ENCODE measurements around the gene SEPTIN10.
A peak's percentile ranks its signal among the peaks of the same experiment; 100 is the strongest.
"Not testable (repeated sequence)": the region's sequence is repeated elsewhere in the genome, so short reads cannot be mapped to it uniquely, and the experiment has no call there.

The SEPTIN10 gene

DNA sequence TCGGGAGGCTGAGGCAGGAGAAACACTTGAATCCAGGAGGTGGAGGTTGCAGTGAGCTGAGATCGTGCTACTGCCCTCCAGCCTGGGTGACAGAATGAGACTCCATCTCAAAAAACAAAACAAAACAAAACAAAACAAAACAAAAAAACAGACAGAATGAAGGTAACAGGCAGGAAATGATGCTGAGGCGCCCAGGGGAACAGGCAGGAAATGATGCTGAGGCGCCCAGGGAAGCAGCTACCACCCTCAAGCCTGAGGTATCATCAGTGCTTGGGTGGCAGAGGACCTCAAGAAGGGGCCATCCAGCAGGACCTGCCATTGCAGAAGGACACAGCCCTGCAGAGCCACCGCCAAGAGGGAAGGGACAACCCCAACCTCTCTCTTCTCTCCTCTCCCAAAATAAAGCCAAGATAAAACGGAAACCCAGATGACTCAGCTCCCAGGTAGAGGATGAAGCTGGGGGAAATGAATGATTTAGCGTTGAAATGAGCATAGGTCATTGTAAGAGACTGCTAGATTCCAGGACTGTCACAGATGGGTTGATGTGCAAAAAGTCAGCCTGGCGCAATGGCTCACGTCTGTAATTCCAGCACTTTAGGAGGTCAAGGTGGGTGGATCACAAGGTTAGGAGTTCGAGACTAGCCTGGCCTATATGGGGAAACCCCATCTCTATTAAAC lies 19.7 kb upstream of the SEPTIN10 start:
- no peak for DNase-seq (ENCODE audit: low read depth)

DNA sequence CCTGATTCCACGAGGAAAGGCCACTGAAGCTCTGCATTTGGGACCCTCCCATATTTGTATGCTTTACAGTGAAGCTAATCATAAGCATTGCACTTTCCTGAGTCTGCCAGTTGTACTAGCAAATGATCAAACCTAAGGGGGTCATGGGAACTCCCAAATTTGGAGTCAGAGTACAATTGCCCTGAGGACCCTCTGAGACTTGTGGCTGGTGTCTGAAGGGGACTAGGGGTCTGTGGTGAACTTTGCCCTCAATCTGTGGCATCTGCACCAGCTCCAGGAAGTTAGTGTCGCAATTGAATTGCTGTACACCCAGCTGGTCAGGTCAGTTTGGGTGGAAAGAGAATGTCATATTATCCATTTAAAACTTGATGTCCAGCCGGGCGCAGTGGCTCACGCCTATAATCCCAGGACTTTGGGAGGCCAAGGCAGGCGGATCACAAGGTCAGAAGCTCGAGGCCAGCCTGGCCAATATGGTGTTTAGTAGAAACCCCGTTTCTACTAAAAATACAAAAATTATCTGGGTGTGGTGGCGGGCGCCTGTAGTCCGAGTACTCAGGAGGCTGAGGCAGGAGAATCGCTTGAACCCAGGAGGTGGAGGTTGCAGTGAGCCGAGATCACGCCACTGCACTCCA lies 18.5 kb upstream of the SEPTIN10 start:
- no peak for DNase-seq (ENCODE audit: low read depth)

DNA sequence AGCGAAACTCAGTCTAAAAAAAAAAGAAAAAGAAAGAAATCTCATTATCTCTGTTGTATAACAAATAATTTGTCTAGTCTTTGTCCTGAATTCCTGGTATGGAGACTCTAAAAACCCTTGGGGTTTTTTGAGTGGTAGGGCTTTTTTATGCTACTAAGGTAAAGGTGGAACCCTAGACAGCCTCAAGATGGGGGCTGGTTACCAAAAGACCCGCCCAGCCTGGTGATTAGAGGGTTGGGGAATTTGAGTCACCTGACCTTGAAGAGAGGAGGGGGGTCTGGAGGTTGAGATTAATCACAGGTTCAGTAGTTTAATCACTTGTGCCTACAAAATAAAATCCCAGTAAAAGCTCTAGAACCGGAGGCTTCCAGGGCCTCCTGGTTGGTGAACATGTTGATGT lies 18.0 kb upstream of the SEPTIN10 start:
- DNase-seq (ENCODE audit: low read depth), result no peak

DNA sequence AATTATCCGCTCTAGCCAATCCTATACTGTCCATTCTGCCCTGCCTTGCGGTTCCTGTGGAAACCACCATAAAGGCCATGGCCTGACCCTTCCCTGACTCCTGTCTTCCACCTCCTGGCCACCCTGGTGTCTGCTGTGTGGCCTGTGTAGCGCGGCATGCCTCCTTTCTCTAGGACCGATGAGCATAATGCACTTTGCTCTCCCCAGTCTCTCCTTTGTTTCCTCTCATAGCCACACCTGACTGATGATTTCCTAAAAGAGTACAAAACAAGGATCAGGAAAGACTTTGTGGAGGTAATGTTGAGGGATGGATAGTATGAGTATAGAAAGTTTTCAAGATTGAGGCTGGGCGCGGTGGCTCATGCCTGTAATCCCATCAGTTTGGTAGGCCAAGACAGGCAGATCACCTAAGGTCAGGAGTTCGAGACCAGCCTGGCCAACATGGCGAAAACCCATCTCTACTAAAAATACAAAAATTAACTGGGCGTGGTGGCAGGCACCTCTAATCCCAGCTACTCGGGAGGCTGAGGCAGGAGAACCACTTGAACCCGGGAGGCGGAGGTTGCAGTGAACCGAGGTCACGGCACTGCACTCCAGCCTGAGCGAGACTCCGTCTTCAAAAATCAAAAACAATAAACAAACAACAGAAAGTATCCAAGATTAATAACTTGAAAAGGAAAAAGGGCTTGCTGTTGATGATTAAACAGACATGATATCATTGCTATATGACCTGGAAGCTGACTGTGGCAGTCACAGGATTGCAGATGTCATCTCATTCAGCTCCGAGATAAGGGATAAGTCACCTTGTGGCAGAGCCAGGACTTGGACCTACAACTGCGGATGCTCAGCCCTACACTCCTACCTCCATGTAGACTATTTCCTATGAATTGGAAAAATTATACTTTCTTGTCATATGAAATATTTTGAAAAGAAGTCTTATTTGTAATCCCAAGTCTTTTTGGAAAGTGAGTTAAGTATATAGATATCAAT lies 17.0 kb upstream of the SEPTIN10 start:
- DNase-seq (ENCODE audit: low read depth), result no peak

DNA sequence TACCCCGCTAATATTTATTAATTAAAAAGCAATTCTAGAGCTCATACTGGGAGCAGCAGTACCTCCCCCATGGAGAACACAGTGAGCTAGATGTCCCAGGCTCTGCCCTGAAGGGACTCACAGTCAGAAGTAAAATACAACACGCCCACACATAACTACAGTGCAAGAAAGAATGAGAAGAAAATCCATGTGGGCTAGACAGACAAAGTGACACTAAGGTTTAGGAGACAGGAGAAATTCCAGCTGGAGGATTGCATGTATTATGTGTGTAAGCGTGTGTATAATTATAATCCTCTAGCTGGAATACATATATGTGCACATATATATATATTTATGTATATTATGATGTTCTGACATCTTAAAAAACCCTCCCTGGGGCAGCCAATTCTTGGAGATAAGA lies 16.1 kb upstream of the SEPTIN10 start:
- no peak for DNase-seq (ENCODE audit: low read depth)

DNA sequence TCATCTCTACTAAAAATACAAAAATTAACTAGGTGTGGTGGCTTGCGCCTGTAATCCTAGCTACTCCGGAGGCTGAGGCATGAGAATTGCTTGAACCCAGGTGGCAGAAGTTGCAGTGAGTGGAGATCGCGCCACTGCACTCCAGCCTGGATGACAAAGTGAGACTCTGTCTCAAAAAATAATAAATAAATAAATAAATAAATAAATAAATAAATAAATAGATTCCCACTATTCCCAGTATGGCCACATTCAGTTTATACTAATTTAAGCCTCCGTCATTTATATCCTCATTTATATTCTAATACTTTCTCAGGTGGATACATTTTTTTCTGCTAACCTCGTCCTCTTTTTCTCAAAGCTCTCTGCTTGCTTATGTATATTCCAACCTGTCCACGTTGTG lies 14.6 kb upstream of the SEPTIN10 start:
- not testable (repeated sequence) for DNase-seq (ENCODE audit: low read depth)

DNA sequence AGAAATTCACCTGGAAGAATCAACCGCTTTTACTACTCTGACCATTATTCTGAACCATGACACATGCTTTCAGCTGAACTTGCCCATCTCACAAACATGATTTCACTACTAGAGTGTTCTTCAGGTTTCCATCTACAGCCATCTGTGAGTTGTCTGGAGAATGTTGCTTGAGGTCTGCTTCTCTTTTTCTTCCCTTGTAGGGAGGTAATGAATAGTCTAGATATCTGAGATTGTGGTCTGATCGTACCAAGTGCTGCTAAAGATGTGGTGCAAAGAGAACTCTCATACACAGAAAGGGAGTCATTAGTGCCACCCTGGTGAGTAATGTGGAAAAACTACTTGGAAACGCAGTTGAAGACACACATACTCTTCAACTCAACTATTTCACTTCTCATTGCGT lies 10.6 kb upstream of the SEPTIN10 start:
- DNase-seq (ENCODE audit: low read depth), result no peak

DNA sequence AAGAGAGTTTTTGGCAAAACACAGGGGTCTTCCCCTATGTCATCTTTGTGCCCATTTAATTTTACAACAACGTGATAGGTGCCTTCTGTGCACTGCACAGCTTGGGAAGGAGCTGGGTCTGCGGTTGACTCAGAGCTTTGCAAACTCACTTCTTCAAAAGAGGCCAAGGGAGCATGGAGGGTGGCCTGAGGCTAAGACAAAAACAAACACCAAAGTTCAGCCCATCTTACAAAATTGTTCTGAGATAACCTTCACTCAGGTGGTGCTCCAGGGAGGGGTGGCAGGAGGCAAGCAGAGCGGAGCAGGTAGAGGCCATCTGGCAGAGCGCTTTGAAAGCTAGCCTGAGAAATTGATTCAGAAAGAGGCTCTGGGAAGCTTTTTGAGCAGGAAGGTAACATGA lies 10.2 kb upstream of the SEPTIN10 start:
- DNase-seq (ENCODE audit: low read depth), result no peak

DNA sequence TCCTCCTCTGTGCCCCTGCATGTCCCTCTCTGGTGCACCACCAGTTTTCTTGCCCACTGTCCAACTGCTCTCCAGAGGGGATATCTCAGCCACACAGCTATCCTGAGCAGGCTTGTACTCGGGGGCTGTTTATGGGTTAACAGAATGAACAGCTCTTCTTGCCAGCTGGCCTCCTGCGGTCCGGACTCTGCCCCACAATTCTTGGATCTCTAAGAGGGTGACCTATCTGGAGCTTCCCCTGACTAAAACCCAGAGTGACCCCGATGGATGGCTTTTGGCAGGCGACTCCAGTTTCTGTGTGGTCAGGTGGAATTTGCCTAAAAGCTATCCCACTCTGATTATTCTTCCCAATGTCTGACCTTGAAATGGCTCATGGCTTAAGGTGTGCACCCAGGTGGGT lies 9.5 kb upstream of the SEPTIN10 start:
- no peak for DNase-seq (ENCODE audit: low read depth)

DNA sequence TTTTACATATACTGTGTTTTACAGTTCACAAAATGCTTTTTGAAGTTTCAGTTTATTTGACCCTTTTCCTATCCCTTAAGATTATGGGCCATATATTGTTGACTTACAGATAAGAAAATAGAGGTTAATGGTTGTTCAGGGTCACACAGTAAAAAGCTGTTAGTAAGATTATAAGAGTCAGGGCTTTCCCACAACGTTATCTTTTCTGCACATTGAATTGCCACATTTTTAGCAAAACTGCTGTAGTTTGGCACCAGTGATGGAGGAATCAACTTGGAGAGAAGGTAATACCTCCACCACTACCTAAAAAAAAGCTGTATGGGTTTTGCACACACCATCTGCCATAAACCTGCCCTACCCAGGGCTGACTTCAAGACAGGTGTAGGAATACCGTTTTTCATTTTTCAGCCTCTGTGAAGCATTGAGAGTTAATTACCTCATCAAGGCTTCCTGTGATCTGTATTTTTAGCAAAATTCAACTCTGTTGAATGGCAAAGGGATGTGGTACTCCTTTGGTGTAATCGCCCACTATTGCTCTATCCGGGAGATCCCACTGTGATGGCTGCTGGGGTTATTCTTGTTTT lies 5.4 kb upstream of the SEPTIN10 start:
- no peak for DNase-seq (ENCODE audit: low read depth)

DNA sequence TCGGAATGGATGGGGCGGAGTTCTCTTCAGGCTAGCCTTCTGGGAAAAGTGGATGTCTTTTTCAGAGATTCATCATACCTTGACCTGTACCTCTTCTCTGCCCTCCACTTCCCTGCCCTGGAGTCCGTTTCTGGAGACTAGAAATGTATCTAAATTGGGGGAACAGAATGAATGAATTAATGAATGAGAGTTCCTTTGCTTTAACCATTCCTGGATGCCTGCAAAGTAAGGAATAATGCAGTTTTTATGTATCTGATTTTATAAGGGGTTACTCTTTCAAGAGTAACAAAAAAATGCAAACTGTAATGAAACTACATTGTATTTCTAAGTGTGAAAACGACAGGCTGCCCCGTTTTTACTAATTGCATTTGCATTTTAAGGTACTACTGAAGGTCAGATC lies 2.4 kb upstream of the SEPTIN10 start:
- DNase-seq (ENCODE audit: low read depth), result no peak

DNA sequence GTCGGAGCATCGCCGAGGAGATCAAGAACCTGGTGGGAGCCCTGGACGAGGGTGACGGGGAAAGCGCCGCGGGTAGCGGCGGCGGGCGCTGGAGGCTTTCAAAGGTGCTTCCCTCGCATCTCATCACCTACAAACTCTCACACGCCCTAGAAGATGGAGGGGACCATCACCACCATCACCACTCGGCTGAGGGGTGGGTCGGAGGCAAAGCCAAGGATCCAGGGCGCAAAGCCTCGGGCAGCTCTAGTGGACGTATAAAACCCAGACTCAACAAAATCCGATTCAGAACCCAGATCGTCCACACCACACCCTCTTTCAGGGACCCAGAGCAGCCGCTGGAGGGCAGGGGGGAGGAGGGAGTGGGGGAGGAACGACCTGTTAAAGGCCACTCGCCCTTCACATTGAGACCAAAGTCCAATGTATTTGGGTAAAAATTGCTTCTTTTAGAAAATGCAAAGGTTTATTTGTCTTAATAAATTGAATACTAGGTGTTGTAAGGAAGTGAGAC lies 1.9 kb upstream of the SEPTIN10 start:
- DNase-seq (ENCODE audit: low read depth), result no peak

DNA sequence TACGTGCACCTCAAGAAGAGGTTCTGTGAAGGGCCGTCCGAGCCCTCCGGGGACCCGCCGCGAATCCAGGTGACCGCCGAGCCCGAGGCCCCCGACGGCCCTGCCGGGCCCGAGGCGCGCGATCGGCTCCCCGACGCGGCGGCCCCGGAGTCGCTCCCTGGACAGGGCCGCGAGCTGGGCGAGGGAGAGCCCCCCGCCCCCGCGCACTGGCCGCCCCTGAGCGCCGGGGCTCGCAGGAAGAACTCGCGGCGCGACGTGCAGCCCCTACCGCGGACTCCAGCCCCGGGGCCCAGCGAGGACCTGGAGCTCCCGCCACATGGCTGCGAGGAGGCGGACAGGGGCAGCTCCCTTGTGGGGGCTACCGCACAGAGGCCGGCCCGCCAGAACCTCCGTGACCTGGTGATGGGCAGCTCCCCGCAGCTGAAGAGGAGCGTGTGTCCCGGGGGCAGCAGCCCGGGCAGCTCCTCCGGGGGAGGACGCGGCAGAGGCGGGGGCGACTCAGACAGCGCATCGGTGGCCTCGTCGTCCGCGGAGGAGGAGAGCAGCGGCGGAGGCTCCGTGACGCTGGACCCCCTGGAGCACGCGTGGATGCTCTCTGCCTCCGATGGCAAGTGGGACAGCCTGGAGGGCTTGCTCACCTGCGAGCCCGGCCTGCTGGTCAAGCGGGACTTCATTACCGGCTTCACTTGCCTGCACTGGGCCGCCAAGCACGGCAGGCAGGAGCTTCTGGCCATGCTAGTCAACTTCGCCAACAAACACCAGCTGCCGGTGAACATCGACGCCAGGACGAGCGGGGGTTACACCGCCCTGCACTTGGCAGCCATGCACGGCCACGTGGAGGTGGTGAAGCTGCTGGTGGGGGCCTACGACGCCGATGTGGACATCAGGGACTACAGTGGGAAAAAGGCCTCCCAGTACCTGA lies 1.2 kb upstream of the SEPTIN10 start:
- DNase-seq (ENCODE audit: low read depth), result no peak

DNA sequence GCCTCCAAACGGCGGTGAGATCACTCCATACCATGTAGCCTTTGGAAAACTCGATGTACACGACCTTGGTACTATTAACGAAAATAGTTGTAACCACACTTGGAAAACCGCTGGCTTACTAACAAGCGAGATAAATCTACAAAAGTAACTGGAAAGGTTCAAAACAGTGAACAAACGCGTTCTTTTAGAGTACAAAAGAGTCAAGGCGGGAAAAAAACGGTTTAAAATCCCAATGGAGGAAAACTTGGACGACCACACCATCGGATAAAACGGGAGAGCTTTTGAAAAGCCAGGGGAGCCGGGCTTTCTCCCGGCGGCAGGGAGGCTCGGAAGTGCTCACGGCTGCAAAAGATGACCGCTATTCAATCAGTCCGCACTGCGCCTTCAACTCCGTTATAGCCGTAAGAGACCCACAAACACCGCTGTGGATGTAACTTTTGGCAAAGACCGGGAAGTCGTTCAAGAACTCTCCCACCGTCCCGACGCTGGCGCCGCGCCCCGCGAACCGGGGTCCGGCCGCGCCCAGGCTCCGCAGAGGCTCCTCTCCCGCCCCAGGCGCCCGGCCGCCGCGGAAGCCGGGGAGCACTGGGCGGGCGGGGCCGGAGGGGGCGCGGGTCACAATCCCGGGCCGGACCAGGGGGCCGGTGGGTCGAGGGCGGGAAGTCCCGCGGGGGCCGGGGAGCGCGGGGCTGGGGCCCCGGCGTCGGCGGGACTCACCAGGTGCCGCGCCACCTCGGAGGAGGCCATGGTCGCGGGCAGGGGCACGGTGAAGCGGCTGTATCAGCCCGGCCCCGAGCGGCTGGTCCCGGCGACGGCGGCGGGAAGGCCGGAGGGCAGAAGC lies 465 bp downstream of the SEPTIN10 start:
- peak; percentile 76 for DNase-seq (ENCODE audit: low read depth)

DNA sequence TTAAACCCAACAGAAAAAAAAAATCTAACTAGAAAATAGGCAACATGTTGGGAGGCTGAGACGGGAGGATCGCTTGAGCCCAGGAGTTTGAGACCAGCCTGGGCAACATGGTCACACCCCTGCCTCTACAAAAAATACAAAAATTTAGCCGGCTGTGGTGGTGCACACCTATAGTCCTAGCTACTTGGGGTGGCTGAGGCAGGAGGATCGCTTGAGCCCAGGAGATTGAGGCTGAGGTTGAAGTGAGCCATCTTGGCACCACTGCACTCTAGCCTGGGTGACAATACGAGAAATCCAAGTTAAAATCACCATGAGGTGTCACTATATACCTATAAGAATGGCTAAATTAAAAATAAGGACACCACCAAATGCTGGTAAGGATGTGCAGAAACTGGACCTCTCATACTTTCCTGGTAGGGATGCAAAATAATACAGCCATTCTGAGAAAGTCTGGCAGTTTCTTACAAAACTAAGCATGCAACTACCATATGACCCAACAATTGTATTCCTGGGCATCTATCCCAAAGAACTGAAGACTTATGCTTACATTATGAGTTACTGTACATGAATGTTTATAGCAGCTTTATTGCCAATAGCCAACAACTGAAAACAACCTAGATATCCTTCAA lies 2.2 kb downstream of the SEPTIN10 start:
- no peak for DNase-seq (ENCODE audit: low read depth)

DNA sequence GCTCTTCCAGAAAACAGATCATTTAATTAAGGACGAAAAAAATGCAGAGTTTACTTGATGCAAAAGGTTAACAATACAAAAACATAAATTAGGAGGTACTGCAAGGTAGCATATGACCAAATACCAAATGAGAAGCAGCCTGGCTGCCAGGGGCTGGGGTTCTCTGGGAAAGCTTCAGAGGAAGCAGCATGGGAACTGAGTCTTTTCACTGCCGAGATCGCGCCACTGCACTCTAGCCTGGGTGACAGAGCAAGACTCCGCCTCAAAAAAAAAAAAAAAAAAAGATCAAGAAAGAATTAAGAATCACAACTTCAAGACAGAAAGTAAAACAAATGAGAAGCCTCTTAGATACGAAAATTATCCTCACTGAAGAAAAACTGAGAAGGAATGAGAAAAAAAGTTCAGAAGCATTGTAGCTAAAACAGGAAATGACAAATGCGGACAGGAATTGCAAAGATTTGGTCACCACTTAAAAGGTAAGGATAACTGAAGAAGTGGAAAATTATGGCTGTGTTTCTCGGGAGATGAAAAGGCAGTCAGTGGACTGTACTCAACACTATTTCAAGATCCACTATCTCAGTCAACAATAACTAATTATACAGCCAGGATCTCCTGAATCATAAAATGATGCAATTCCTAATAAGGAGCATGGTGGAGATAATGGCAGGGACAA lies 4.3 kb downstream of the SEPTIN10 start:
- peak; percentile 81 for DNase-seq (ENCODE audit: low read depth)

DNA sequence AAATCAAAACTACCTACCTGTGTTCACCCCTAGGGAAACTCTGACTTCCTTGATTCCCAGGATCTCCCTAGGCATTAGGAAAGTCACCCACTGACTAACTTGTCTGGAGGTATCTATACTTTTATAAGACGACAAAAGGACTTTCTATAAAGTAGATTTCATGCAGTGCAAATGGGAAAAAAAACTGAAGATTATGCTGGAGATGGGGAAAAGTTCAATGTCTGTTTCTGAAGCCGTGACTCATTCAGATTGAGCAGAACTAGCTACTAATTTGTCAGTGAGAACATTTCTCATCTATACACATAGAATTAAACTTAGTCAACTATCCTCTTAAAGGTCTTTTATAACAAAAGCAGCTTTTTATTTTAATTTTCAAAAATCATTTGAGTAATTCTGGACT lies 6.0 kb downstream of the SEPTIN10 start:
- DNase-seq (ENCODE audit: low read depth), result no peak

DNA sequence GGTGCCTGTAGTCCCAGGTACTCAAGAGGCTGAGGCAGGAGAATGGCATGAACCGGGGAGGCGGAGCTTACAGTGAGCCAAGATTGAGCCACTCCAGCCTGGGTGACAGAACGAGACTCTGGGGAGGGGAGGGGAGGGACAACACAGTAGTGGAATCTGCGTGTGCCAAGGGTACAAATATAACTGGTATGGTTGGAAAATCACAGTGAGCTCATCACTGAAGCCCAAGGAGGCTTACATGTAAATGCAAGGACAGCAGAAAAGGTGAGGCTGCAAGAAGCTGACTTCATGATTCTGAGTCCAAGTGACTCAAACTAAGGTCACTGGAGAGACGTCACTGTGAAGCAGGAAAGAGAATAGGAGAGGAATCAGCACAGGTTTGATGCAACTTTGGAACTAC lies 9.2 kb downstream of the SEPTIN10 start:
- no peak for DNase-seq (ENCODE audit: low read depth)

DNA sequence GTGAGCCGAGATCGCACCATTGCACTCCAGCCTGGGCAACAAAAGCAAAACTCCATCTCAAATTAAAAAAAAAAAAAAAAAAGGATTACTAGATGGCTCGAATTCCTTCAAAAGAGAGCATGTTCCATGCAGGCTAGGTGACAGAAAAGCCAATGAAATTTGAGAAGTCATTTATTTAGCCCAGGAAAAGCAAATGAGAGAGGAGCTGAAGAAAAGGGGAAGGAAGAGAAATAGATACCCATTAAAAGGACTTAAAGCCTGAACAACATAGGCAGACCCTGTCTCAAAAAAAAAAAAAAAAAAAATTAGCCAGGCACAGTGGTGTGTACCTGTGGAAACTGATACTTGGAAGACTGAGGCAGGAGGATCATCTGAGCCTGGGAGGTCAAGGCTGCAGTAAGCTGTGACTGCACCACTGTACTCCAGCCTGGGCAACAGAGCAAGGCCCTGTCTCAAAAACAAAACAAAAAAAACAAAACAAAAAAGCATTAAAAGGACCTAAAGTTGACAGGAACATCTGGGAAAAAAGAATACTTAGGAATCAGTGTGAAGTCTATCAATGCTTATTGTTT lies 11.1 kb downstream of the SEPTIN10 start:
- no peak for DNase-seq (ENCODE audit: low read depth)

Measured in HS-27A (cell line).